PC-3 (cell line): ENCODE results near the gene EHD3. TPM values are rescaled to one million over a fixed set of nuclear protein-coding genes. Genes with fewer than 3 reads are reported as not detected.

Experiments
- ATAC-seq: fragments of 200-7000 bp; cut with Tn5 transposase; 2 replicates; pipeline ENCODE4 v1.9.1; 2020; ENCODE audit warnings: mild to moderate bottlenecking, moderate library complexity
- BruUV-seq: library from RNA; stranded (reverse); fragments of 400-500 nt; replicated peaks from 2 replicates; lab custom pipeline; 2021; lab: Mats Ljungman, UMichigan
- CTCF ChIA-PET: fragments of 300-600 bp; sonication (Branson Sonifier 250); formaldehyde crosslinking; loops from one replicate; lab custom pipeline; 2022; ENCODE audit warnings: antibody characterized with exemption; lab: Charles Lee
- POLR2A ChIA-PET: fragments of 300-600 bp; sonication (Branson Sonifier 250); formaldehyde crosslinking; loops from one replicate; lab custom pipeline; 2022; ENCODE audit warnings: antibody characterized with exemption; ENCODE audit not compliant: unreplicated experiment; lab: Charles Lee
- DNase-seq: peaks from one replicate; pipeline ENCODE4 v3.0.0-alpha.2; 2015
- H2AFZ ChIP-seq: fragments of 300-600 bp; sonication (generic); 2 replicates; pipeline ENCODE4 v1.6.0; 2016; ENCODE audit warnings: antibody characterized with exemption, low read length
- H3F3A ChIP-seq: fragments of 300-600 bp; sonication (generic); one replicate; pipeline ENCODE4 v1.6.0; 2017; ENCODE audit warnings: antibody characterized with exemption, low read length, control low read depth, mild to moderate bottlenecking; ENCODE audit not compliant: unreplicated experiment
- H3K27ac ChIP-seq: fragments of 300-600 bp; sonication (generic); 2 replicates; pipeline ENCODE4 v1.5.1; 2016; ENCODE audit warnings: mild to moderate bottlenecking, low read length
- H3K27me3 ChIP-seq: fragments of 300-600 bp; sonication (generic); 2 replicates; pipeline ENCODE4 v1.6.1; 2016; ENCODE audit warnings: low read length, mixed read lengths
- H3K36me3 ChIP-seq: fragments of 300-600 bp; sonication (generic); 2 replicates; pipeline ENCODE4 v1.6.1; 2016; ENCODE audit warnings: low read depth, mixed run types, low read length, mixed read lengths
- H3K4me1 ChIP-seq: fragments of 300-600 bp; sonication (generic); 2 replicates; pipeline ENCODE4 v1.5.1; 2016; ENCODE audit warnings: low read length; ENCODE audit not compliant: insufficient read depth
- H3K4me2 ChIP-seq: fragments of 300-600 bp; sonication (generic); 2 replicates; pipeline ENCODE4 v1.6.0; 2016; ENCODE audit warnings: low read length
- H3K4me3 ChIP-seq: fragments of 300-600 bp; sonication (generic); 2 replicates; pipeline ENCODE4 v1.5.1; 2016; ENCODE audit warnings: mild to moderate bottlenecking, low read length, mixed read lengths
- H3K79me2 ChIP-seq: fragments of 300-600 bp; sonication (generic); 2 replicates; pipeline ENCODE4 v1.6.1; 2017; ENCODE audit warnings: low read length, mixed read lengths
- H3K9ac ChIP-seq: fragments of 300-600 bp; sonication (generic); 2 replicates; pipeline ENCODE4 v1.6.0; 2016; ENCODE audit warnings: mild to moderate bottlenecking, low read length
- H3K9me2 ChIP-seq: fragments of 300-600 bp; sonication (generic); replicated peaks from 2 replicates; pipeline ENCODE4 v1.6.1; 2016; ENCODE audit warnings: mixed run types, low read length, mixed read lengths
- H3K9me3 ChIP-seq: fragments of 300-600 bp; sonication (generic); 2 replicates; pipeline ENCODE4 v1.6.1; 2016; ENCODE audit warnings: low read length, mixed read lengths
- H4K20me1 ChIP-seq: fragments of 300-600 bp; sonication (generic); 2 replicates; pipeline ENCODE4 v1.6.1; 2016; ENCODE audit warnings: low read length, mixed read lengths
- EZH2 ChIP-seq: fragments of 300-600 bp; sonication (generic); IDR thresholded peaks from one replicate; pipeline ENCODE4 v1.6.1; 2017; ENCODE audit warnings: antibody characterized with exemption, mild to moderate bottlenecking, low read length; ENCODE audit not compliant: unreplicated experiment
- EZH2phosphoT487 ChIP-seq: fragments of 300-600 bp; sonication (generic); IDR thresholded peaks from 2 replicates; pipeline ENCODE4 v1.6.1; 2018; ENCODE audit warnings: mild to moderate bottlenecking, antibody characterized with exemption, low read length, borderline replicate concordance
- intact Hi-C: fragments of 100-400 bp; cut with micrococcal nuclease; formaldehyde crosslinking; loops from 2 replicates; pipeline ENCODE4 v1.9.0; 2023
- total RNA-seq: library from RNA; depleted of rRNA; stranded (reverse); fragments of >200 nt; gene quantifications from 2 replicates; pipeline ENCODE4 v1.2.3, GENCODE V29; 2014
- TF ChIP-seq, protein P1 (sequence below): fragments of 300-600 bp; sonication (generic); conservative IDR thresholded peaks from 2 replicates; pipeline ENCODE4 v1.5.1; 2017; ENCODE audit warnings: antibody characterized with exemption, low read depth, mild to moderate bottlenecking, low read length

EHD3 gene
- total RNA-seq, 1 experiment from 2014 or later = 4.4 TPM

DNA sequence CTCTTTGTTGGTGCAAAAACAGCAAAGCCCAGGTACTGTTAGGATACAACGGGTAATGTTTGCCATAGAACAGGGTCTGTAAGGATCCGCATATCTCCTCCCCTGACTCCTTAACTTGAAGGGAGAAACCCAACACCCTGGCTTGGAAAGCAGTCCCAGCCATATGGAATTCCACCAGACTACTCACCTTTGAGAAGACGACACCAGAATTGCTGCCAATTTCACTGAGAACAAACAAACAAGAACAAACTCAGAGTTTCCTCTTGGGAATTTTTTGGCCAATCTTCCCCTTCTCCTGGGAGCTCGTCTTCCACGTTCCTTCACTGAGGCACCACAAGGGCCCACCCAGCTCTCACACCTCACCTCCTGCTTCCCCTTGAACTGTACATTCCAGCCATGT, 45.8 kb upstream of the EHD3 start:
- H3F3A ChIP-seq = no peaks in the 10 kb centered on the region
- H3K4me3 ChIP-seq = no peak overlapping the region
- no peak overlapping the region for H2AFZ ChIP-seq
- DNase-seq = no peak
- CTCF ChIA-PET = no interaction called here
- intact Hi-C loops = no loop called here
- no peak overlapping the region for H3K9ac ChIP-seq
- no peaks in the 10 kb centered on the region for H3K9me3 ChIP-seq
- no peaks in the 10 kb centered on the region for H3K79me2 ChIP-seq
- ATAC-seq = no peak
- H4K20me1 ChIP-seq = no peaks in the 10 kb centered on the region
- no peak overlapping the region for H3K4me2 ChIP-seq
- no peaks in the 10 kb centered on the region for H3K36me3 ChIP-seq
- peaks cover 10% of the 10 kb centered on the region; the same call in 1 of the 2 replicates for H3K27me3 ChIP-seq
- H3K27ac ChIP-seq = no peak overlapping the region
- BruUV-seq = no TSS peak
- POLR2A ChIA-PET = no interaction called here
- H3K4me1 ChIP-seq = no peaks in the 10 kb centered on the region
- no peaks in the 10 kb centered on the region for H3K9me2 ChIP-seq
- TF ChIP-seq EZH2phosphoT487 (no peak), EZH2 (no peak)
- TF ChIP-seq, protein P1, sequence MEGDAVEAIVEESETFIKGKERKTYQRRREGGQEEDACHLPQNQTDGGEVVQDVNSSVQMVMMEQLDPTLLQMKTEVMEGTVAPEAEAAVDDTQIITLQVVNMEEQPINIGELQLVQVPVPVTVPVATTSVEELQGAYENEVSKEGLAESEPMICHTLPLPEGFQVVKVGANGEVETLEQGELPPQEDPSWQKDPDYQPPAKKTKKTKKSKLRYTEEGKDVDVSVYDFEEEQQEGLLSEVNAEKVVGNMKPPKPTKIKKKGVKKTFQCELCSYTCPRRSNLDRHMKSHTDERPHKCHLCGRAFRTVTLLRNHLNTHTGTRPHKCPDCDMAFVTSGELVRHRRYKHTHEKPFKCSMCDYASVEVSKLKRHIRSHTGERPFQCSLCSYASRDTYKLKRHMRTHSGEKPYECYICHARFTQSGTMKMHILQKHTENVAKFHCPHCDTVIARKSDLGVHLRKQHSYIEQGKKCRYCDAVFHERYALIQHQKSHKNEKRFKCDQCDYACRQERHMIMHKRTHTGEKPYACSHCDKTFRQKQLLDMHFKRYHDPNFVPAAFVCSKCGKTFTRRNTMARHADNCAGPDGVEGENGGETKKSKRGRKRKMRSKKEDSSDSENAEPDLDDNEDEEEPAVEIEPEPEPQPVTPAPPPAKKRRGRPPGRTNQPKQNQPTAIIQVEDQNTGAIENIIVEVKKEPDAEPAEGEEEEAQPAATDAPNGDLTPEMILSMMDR = no peak

DNA sequence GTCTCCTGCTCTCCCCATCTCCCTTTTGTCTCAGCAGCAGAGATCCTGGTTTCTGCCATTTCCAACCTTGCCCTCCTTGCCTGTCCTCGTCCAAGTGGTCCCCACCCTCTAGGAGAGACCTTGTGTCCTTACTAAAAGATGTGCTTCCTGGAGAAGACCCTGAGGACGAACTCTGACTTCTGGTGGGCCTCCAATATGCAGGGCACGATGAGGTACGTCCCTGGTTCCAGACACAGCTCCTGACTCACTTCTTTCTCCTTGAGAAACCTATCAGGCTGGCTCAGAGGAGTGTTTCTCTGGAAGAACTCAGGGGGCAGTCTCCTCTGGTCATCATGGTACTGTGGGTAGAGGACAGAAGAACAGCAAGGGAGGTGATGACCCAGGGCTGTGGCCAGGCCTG, 44.8 kb upstream of the EHD3 start:
- Histone ChIP-seq H3K9me2 (no peaks in the 10 kb centered on the region), H3K9ac (no peak overlapping the region), H3K9me3 (no peaks in the 10 kb centered on the region), H3K36me3 (no peaks in the 10 kb centered on the region), H2AFZ (no peak overlapping the region), H3K79me2 (no peaks in the 10 kb centered on the region), H3K4me1 (no peaks in the 10 kb centered on the region), H4K20me1 (no peaks in the 10 kb centered on the region), H3K27ac (no peak overlapping the region), H3K27me3 (peaks cover 10% of the 10 kb centered on the region; the same call in 1 of the 2 replicates), H3K4me2 (no peak overlapping the region), H3K4me3 (no peak overlapping the region), H3F3A (no peaks in the 10 kb centered on the region)
- BruUV-seq = no TSS peak
- DNase-seq (no peak), ATAC-seq (no peak)
- intact Hi-C loops = no loop called here
- POLR2A ChIA-PET = no interaction called here
- TF ChIP-seq, protein P1 = no peak
- no peak for TF ChIP-seq EZH2phosphoT487
- no peak for TF ChIP-seq EZH2
- CTCF ChIA-PET = no interaction called here

DNA sequence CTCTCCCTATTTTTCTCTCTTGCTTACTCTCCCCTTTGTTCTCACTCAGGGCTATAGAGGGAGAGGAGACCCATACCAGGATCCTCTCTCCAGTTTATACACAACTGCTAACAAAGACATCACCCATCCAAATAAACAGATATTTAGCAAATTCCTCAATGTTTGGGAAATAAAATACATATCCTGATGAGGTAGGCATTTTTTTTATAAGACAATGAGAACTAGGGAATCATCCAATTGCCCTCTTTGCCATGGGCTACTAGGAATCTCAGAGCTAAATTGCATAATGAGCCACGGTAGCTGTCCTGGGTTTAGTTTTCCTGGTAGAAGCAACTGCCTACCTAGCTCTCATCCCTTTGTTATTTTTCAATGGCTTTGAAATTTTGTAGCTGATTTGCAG, 43.8 kb upstream of the EHD3 start:
- TF ChIP-seq, protein P1 = no peak
- TF ChIP-seq EZH2 (no peak), EZH2phosphoT487 (no peak)
- CTCF ChIA-PET = no interaction called here
- Histone ChIP-seq H3K4me3 (no peak overlapping the region), H3K4me1 (no peaks in the 10 kb centered on the region), H3K27ac (no peak overlapping the region), H3K9me2 (no peaks in the 10 kb centered on the region), H3K9me3 (no peaks in the 10 kb centered on the region), H3K79me2 (no peaks in the 10 kb centered on the region), H4K20me1 (no peaks in the 10 kb centered on the region), H3K4me2 (no peak overlapping the region), H3K27me3 (peaks cover 10% of the 10 kb centered on the region; the same call in 1 of the 2 replicates), H3F3A (no peaks in the 10 kb centered on the region), H2AFZ (no peak overlapping the region), H3K9ac (no peak overlapping the region), H3K36me3 (no peaks in the 10 kb centered on the region)
- intact Hi-C loops = no loop called here
- no TSS peak for BruUV-seq
- POLR2A ChIA-PET = no interaction called here
- no peak for ATAC-seq
- DNase-seq = no peak
